SK-N-SH treated with all-trans-retinoic acid at 6 μM for 48 hours (cell line): ENCODE measurements around the gene GALNT6.

Source experiments
- ATAC-seq: fragments of 200-7000 bp; cut with Tn5 transposase; 3 replicates; pipeline ENCODE4 v1.9.1; 2020; ENCODE audit warnings: mild to moderate bottlenecking, moderate library complexity
- ARNTL ChIP-seq: fragments of 450-650 bp; formaldehyde crosslinking; IDR thresholded peaks from 2 replicates; pipeline ENCODE4 v1.5.0; 2020; ENCODE audit warnings: low read depth, mild to moderate bottlenecking, moderate library complexity, borderline replicate concordance
- BACH2 ChIP-seq: fragments of 250-450 bp; sonication (Bioruptor Pico); IDR thresholded peaks from 2 replicates; pipeline ENCODE4 v1.9.0; 2021; ENCODE audit warnings: mild to moderate bottlenecking, borderline replicate concordance
- CREB5 ChIP-seq: fragments of 250-450 bp; sonication (Bioruptor Pico); IDR thresholded peaks from 2 replicates; pipeline ENCODE4 v1.5.1; 2020; ENCODE audit warnings: low read depth, mild to moderate bottlenecking, moderate library complexity
- CSDC2 ChIP-seq: fragments of 250-450 bp; sonication (Bioruptor Pico); IDR thresholded peaks from 2 replicates; pipeline ENCODE4 v1.5.0; 2020; ENCODE audit warnings: mild to moderate bottlenecking, moderate library complexity
- CSRNP3 ChIP-seq: fragments of 250-450 bp; sonication (Bioruptor Pico); IDR thresholded peaks from 2 replicates; pipeline ENCODE4 v1.5.1; 2021; ENCODE audit warnings: mild to moderate bottlenecking, moderate library complexity
- ESRRG ChIP-seq: fragments of 250-450 bp; sonication (Bioruptor Pico); IDR thresholded peaks from 2 replicates; pipeline ENCODE4 v1.6.1; 2021; ENCODE audit warnings: mild to moderate bottlenecking
- ISL1 ChIP-seq: fragments of 250-450 bp; sonication (Bioruptor Pico); IDR thresholded peaks from 2 replicates; pipeline ENCODE4 v2.1.2; 2022; ENCODE audit warnings: mild to moderate bottlenecking, moderate library complexity
- OSR1 ChIP-seq: fragments of 250-450 bp; sonication (Bioruptor Pico); IDR thresholded peaks from 2 replicates; pipeline ENCODE4 v1.8.0; 2022; ENCODE audit warnings: moderate library complexity, mild to moderate bottlenecking, inconsistent platforms
- PATZ1 ChIP-seq: fragments of 250-450 bp; sonication (Bioruptor Pico); IDR thresholded peaks from 2 replicates; pipeline ENCODE4 v1.8.0; 2020; ENCODE audit warnings: mild to moderate bottlenecking, moderate library complexity, borderline replicate concordance
- POU6F1 ChIP-seq: fragments of 250-450 bp; sonication (Bioruptor Pico); IDR thresholded peaks from 2 replicates; pipeline ENCODE4 v1.8.0; 2021; ENCODE audit warnings: low read depth, mild to moderate bottlenecking, moderate library complexity, borderline replicate concordance
- PPARA ChIP-seq: fragments of 250-450 bp; sonication (Bioruptor Pico); IDR thresholded peaks from 2 replicates; pipeline ENCODE4 v1.5.0; 2020; ENCODE audit warnings: mild to moderate bottlenecking, borderline replicate concordance
- RARB ChIP-seq: fragments of 250-450 bp; sonication (Bioruptor Pico); IDR thresholded peaks from 2 replicates; pipeline ENCODE4 v1.8.0; 2021; ENCODE audit warnings: mild to moderate bottlenecking, moderate library complexity
- SNAI2 ChIP-seq: fragments of 250-450 bp; sonication (Bioruptor Pico); IDR thresholded peaks from 2 replicates; pipeline ENCODE4 v1.5.0; 2020; ENCODE audit warnings: mild to moderate bottlenecking, moderate library complexity
- TCF4 ChIP-seq: fragments of 250-450 bp; sonication (Bioruptor Pico); IDR thresholded peaks from 2 replicates; pipeline ENCODE4 v1.8.0; 2021; ENCODE audit warnings: mild to moderate bottlenecking, moderate library complexity, borderline replicate concordance
- TOX ChIP-seq: fragments of 250-450 bp; sonication (Bioruptor Pico); IDR thresholded peaks from 2 replicates; pipeline ENCODE4 v1.8.0; 2021; ENCODE audit warnings: mild to moderate bottlenecking, moderate library complexity, borderline replicate concordance
- TSHZ2 ChIP-seq: fragments of 250-450 bp; sonication (Bioruptor Pico); IDR thresholded peaks from 2 replicates; pipeline ENCODE4 v1.5.0; 2020; ENCODE audit warnings: mild to moderate bottlenecking, moderate library complexity
- ZFP3 ChIP-seq: fragments of 250-450 bp; sonication (Bioruptor Pico); IDR thresholded peaks from 2 replicates; pipeline ENCODE4 v1.5.0; 2020; ENCODE audit warnings: mild to moderate bottlenecking, moderate library complexity
- ZFP30 ChIP-seq: fragments of 450-650 bp; formaldehyde crosslinking; IDR thresholded peaks from 2 replicates; pipeline ENCODE4 v1.5.0; 2022; ENCODE audit warnings: mild to moderate bottlenecking, moderate library complexity
- ZNF565 ChIP-seq: fragments of 450-650 bp; formaldehyde crosslinking; conservative IDR thresholded peaks from 2 replicates; pipeline ENCODE4 v1.5.0; 2020; ENCODE audit warnings: low read depth, mild to moderate bottlenecking, moderate library complexity
- ZNF70 ChIP-seq: fragments of 450-650 bp; formaldehyde crosslinking; IDR thresholded peaks from 2 replicates; pipeline ENCODE4 v1.5.0; 2020; ENCODE audit warnings: mild to moderate bottlenecking, moderate library complexity
- ZNF8 ChIP-seq: fragments of 450-650 bp; formaldehyde crosslinking; IDR thresholded peaks from 2 replicates; pipeline ENCODE4 v1.5.0; 2020; ENCODE audit warnings: mild to moderate bottlenecking, moderate library complexity

GALNT6 gene

GRCh38 chr12:51345681-51346080 lies 45.5 kb downstream of the GALNT6 start (continued):
- TF ChIP-seq CREB5 (CRISPR knock-in tag) = no peak
- no peak for TF ChIP-seq ZNF8 (CRISPR knock-in tag)
- TF ChIP-seq ZNF70 (CRISPR knock-in tag) = no peak

- ATAC-seq = no peak
- TF ChIP-seq ZFP30 (CRISPR knock-in tag) (no peak), POU6F1 (CRISPR knock-in tag) (no peak), CREB5 (CRISPR knock-in tag) (no peak), ARNTL (CRISPR knock-in tag) (no peak), TOX (no peak), OSR1 (CRISPR knock-in tag) (no peak), PATZ1 (CRISPR knock-in tag) (no peak), ZNF565 (no peak), ISL1 (CRISPR knock-in tag) (no peak), ZFP3 (no peak), TCF4 (CRISPR knock-in tag) (no peak), ZNF70 (CRISPR knock-in tag) (no peak), ESRRG (CRISPR knock-in tag) (no peak), CSDC2 (no peak), SNAI2 (no peak), PPARA (no peak), CSRNP3 (no peak)
- TF ChIP-seq, all 23 proteins: peak for 0
Observed at GRCh38 chr12:51343201-51343600, 48.0 kb downstream of the GALNT6 start.

- no peak for ATAC-seq
- no peak for TF ChIP-seq TOX
- TF ChIP-seq TCF4 (CRISPR knock-in tag) = no peak
- no peak for TF ChIP-seq CSRNP3
- TF ChIP-seq BACH2 (CRISPR knock-in tag) = no peak
- no peak for TF ChIP-seq ISL1 (CRISPR knock-in tag)
- TF ChIP-seq OSR1 (CRISPR knock-in tag) = no peak
- no peak for TF ChIP-seq CREB5 (CRISPR knock-in tag)
- TF ChIP-seq RARB (CRISPR knock-in tag) = no peak
- TF ChIP-seq CSDC2 = no peak
- TF ChIP-seq TSHZ2 (CRISPR knock-in tag) = no peak
- no peak for TF ChIP-seq ZNF70 (CRISPR knock-in tag)
- TF ChIP-seq POU6F1 (CRISPR knock-in tag) = no peak
- TF ChIP-seq, all 23 proteins: peak for 0
Observed at GRCh38 chr12:51342416-51342815, 48.8 kb downstream of the GALNT6 start.
